Dermis blood vessel endothelial cell (primary cell): Measurements from ENCODE around the gene PFKFB4. TPM values are rescaled to one million over a fixed set of nuclear protein-coding genes. Genes with fewer than 3 reads are reported as not detected.
A peak's percentile ranks its signal among the peaks of the same experiment; 100 is the strongest.
"Not testable (repeated sequence)": the region's sequence is repeated elsewhere in the genome, so short reads cannot be mapped to it uniquely, and the experiment has no call there.

Experiments
- DNase-seq: peaks from one replicate; pipeline ENCODE4 v3.0.0; 2010
- total RNA-seq: library from RNA; depleted of rRNA; stranded (reverse); fragments of >200 nt; gene quantifications from 2 replicates; pipeline ENCODE4 v1.2.3, GENCODE V29; 2014

PFKFB4 gene
- total RNA-seq, 1 donor from 2014 or later: 2.2 TPM

DNA sequence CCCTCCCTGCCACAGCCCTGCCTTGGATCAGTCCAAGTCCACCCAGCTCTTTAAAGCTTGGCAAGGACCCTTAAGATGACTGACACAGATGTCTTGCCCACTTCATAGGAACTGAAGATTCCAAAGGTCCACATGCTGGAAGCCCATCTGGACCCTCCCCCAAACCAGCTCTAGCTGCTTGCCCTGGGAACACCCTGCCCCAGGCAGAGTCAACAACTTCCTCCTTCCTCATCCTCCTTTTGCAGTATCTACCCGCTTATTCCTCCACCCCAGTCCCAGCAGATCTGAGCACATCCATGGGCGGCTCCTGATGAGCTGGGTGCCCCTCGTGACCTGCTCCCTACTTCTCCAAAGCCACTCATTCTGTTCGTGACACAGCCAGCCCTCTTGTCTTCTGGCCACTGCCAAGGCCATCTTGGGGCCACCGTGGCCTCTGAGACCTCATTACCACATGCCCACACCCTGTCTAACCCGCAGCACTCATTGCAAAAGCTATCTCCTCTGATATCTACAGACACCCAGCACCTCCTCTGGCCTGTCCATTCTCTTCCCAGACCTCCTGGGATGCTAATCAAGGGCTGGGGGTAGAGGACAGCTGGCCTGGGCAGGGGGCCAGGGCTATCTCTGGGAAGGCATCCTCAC lies 2.0 kb upstream of the PFKFB4 start:
- no peak for DNase-seq

DNA sequence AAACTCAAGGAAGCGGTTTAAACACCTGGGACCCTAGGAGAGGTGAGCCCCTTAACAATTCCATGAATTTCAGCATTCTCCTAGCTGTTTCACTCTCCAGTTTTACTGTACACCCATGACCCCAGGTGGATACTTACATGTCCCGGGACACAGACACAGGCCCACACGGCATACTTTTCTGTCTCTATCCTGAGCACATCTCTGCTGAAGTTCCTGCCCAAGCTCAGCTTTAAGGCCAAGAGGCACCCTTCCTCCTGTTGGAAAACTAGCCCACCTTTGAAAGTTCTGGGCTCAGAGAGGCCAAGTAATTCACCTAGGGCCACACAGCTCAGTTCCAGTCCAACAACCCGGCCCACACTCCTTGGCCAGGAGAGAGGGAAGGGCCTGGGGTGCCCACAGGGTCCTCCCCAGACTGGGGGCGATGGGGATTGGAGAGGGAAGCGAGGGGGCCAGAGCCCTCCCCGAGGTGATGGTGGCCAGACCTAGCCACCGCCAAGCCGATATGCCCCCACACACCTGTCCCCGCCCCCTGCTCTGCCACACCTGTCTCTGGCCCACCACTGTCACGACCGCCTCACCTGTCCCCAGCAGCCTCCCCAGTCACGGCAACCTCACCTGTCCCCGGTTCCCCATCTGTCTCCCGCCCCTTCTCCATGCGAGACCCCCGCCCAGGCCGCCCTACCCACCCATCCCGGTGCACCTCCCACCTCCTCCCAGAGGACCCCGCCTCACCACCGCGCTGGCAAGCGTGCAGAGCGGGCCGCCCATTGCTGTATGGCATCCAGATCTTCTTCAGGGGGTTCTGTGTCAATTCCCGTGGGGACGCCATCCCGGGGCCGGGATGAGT lies 431 bp downstream of the PFKFB4 start:
- no peak for DNase-seq

DNA sequence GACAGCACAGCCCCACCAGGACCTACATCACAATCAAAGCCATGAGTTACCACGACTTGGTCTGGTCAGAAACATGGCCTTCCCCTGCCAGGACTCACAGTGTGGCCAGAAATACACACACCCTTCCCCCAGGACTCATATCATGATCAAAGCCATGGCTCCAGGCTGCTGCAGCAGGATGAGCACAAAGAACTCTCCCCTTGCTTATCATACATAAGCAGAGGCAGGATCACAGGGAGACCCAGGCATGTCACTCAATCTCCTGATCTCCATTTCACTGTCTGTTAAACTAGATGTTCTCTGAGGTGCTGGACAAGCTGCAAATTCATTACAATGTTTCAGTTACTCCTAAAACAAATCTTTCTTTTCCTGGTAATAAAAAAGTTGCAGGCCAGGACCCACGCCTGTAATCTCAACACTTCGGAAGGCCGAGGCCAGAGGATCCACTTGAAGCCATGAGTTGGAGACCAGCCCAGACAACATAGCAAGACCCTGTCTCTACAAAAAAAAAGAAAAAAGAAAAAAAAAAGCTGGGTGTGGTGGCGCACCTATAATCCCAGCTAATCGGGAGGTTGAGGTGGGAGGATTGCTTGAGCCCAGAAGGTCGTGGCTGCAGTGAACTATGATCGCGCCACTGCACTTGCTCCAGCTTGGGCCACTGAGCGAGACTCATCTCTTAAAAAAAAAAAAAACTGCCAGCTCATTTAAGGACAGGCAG lies 1.2 kb downstream of the PFKFB4 start:
- no peak for DNase-seq

DNA sequence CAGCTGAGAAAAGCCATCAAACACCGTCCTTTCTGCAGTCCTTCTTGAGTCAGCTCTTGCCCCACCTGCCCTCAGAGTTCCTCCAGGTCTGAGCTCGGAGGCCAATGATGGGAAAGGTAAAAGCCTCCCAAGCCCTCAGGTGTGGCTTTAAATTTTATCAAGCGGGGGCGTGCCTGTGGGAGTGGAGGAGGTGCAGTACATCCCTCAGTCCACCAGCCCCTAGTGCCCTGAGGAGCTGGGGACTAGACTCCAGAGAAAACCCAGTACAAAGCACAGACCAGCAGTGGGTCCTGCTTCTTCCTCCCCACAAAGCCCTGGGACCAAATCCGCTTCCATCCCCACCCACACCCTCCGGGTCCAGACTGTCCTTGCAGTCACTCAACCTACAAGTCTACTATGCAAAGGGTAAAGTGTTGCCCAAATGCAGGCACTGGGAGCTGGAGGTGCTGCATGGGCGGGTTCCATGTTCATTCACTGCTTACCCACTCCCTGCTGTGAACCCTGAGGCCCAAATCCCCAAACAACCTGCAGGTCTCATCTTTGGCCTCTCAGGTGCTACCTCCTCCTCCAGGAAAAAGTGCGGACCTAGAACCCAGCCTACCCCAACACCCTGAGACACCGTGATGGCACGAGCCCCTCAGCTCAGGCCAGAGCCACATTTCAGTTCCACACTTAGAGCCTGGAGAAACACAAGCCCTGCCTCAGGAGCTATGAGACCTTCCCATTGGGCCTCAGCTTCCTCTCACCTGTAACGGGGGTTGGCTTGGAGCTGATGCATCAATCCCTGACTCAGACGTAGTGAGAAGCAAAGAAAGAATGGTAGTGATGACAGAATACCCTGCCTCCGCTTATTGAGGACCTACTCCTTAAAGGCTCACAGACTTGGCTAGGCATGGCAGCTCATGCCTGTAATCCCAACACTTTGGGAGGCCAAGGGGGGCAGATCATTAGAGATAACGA lies 2.4 kb downstream of the PFKFB4 start:
- no peak for DNase-seq

DNA sequence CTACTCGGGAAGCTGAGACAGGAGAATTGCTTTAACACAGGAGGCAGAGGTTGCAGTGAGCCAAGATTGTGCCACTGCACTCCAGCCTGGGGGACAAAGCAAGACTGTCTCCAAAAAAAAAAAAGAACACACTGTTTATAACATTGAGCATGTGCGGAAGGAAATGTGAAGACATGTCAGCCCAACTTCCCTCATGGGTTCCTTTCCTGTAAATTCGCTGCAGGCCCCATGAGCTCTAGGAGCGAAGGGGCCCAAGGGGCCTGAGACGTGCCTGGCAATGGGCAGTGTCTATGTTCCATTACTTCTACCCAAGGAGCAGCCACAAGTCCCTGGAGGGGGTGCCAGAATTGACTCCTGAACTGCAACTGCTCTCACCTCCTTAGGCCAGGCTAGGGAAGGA lies 3.2 kb downstream of the PFKFB4 start:
- DNase-seq: no peak

DNA sequence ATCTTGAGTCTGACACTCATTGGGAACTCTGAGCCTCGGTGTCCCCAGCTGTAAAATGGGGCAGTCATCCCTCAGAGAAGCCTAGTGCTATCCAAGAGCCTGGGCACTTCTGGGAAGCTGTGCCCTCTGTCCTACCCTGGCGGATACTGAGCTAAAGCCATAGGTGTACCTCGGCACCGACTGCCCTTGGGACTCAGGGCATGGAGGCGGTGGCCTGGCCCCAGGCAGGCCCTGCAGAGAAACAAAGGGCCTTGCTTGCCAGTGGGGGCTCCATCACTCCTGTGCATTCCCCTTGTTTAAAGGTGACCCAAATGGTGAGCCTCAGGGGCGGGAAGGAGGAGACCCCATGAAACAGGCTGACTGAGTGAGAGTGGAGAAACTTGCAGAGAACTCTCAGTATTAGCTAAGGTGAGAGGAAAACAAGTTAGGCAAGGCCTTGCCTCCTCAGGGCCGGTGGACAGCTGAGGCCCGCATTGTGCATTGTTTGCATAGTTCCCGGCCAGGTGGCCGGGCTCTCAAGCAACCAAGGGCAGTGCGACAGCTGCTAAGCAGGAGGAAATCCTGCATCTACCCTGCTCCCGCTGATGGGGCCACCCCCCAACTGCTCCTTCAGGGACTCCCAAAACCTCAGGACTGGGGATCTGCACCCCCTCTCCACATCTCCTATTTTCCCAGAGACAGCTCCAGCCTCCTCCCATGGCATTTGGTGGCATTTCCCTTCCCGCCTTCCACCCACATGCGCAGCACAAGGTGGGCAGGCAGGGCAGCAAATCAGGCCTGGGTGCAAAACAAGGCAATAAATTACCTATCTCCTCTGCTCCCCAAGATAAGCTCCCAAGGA lies 4.3 kb downstream of the PFKFB4 start:
- DNase-seq: no peak

DNA sequence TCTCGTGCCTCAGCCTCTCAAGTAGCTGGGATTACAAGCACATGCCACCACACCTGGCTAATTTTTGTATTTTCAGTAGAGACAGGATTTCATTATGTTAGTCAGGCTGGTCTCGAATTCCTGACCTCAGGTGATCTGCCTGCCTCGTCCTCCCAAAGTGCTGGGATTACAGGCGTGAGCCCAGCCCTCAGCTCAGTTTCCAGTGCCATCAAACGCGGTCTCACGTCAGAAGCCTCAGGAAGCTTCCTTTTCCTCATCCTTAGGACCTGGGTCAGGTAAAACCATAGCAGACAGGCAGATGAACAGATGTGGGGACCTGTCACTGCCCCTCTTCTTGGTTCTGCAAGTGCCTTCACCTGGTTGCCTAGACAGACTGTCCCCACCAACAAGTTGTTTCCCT lies 5.0 kb downstream of the PFKFB4 start:
- not testable (repeated sequence) for DNase-seq

DNA sequence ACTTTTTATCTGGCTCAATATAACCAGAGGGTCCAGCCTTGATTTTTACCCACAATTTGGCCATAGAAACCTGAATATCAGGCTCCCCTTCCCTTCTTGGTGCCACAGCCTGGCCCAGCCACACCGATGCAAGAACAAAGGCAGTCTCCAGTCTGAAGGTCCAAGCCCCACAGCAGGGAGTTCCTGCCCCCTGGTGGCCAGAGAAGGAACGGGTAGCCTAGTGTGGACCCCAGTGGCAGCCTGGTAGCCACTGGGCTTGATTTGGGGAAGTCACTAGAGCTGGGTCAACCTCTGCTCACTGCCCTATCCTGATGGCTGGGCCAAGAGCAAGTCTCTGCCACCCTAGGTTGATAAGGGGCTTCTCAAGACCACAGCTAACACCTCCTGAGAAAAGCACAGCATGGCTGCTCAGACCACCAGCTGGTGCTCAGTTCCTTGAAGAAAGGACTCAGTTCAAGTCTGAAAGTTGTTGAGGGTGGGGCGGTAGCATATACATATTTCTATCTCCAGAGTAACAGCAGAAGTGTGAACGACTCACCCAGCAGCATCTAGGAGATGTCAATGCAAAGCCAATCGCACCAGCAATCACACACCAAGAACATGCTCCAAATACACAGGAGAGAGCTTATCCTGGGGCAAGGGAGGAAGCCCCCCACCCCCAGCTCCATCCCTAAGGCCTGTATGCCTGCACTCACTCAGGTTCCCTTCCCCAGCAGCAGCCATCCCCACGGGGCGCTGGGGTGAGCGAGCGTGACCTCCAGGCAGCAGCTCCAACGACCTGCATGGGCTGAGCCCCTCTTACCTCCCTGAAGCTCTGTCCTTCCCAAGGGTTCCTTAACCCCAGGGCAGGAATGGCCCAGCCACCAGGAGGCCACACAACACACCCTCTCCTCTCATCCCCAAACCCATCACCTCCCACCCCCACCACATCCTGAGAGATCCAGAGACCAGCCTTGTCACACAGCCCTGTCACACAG lies 7.6 kb downstream of the PFKFB4 start:
- DNase-seq: peak; percentile 91

DNA sequence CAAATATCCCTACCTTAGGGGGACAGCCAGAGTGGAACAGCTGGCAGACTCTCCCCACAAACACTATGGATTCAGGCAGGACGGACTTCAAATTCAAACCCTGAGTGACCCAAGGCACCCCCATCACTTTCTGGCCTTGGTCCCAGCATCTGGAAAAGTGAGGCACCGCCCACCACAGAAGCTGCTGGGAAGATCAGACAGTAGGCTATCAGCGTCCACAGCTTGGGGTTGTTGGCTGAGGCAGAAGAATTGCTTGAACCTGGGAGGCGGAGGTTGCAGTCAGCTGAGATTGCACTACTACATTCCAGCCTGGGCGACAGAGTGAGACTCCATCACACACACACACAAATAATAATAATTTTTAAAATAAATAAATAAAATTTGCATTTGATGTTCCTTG lies 8.5 kb downstream of the PFKFB4 start:
- DNase-seq: no peak

DNA sequence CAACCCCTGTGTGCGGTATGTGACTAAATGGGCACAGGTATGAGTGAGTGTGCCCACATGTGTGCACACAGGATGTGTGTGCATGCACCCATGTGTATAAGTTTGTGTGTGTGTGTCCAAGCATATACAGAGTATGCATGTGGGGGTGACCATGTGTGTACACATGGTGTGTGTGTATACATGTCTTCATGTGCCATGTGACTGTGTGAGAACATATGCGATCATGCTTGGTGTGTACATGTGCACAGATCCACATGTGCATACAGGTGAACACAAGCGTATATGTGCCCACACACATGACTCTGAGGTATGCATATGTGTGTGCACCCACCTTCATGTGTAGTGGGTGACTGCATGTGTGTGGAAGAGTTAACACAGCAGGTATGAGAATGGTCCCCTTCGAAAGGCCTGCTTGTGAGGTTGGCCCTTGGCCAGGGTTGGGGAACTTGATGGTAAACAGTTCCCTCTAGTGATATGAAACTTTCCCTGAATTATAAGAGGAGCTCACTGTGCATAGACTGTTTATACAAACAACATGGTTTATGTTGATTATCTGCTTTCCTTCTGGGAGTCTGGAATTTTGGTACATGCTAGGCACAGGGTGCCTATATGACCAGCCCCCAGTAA lies 10.3 kb downstream of the PFKFB4 start:
- peak; percentile 46 for DNase-seq

DNA sequence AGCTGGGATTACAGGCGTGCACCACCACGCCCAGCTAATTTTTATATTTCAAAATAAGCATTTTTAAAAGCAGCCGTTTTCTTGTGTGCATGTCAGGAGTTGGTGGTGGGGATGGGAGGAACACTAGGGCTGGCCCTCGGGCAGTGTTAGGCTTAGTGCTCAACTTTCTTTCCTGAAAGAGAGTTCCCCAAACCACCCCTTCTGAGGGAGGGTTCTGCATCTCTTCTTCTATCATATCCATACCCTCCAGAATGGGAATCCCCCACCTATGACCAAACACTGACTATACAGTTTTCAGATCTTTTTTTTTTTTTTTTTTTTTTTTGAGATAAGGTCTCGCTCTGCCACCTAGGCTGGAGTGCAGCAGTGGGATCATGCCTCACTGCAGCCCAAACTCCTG lies 12.5 kb downstream of the PFKFB4 start:
- no peak for DNase-seq

DNA sequence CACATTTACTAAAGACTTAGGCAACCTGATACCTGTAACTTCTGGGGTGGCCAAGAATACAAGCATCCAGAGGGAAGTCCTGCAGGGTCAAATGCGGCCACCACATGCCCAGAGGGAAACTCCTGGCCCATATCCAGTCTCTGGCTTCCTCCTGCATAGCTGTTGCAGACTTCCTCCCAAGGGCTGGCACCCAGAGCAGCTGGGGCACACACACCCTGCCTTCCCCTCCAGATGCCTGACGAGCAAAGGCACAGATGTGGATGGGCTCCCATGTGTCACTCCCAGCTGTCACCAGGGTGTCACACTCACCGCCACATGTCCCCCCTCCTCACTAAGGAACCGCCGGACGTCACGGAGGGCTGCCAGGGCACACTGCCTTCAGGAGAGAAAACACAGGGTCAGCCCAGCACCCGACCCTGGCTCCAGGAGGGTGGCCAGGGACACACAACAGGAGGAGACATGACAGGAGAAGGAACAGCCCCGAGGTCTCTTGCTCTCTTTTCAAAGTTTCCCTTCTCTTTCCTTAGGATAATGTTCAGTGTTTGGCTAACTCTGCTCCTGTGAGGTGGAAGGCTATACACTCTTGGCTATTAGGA lies 13.2 kb downstream of the PFKFB4 start:
- peak; percentile 20 for DNase-seq

DNA sequence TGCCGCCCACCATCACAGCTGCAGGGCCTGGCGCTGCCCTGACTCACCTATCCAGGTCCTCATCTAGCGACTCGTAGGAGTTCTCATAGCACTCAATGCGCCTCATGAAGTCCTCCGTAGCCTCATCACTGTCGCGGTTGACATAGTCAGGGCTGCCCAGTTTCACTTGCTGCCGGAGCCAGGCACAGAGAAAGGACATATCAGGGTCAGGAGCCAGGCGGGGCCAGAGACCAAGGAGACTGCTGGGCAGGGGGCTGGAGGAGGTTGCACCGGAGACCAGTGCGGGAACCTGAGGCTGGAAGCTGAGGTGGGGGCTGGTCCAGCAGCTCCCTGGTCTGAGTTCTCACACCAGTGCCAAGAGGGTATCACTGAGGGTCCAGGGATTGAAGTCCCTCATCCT lies 18.2 kb downstream of the PFKFB4 start:
- no peak for DNase-seq

DNA sequence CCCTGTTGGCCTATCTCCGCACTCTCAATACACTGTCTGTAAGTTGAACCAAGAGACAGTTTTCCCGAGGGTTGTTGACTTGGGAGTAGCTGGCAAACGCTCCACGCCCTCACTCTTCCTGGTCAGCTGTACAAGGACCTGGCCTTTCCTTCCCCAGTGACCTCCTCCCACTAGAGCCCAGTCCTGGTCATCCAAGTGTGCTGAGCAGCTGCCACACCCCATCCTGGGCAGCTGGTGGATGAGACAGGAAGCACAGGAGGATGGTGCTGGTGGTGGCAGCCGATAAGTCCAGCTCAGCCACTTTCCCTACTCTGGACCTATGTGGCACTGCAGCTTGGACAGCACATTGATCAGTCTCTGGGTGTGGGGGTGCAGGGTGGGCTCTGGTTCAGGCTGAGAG lies 19.8 kb downstream of the PFKFB4 start:
- no peak for DNase-seq

DNA sequence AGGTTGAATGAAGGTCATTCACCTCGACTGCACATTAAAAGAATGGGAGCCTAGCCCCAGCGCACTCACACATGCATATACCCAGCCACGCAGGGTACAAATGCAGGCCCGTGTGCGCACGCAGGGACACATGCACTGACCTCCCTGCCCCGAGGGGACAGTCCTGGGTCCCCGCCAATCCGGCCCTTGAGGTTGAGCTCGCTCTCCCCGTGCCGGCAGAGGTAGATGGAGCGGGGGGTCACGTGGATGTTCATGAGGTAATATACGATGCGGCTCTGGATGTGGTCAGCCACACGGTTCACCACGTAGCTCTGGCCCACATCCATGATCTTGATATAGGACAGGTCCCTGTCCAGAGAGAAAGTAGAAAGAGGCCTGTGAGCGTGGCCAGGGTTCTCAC lies 20.5 kb downstream of the PFKFB4 start:
- DNase-seq: no peak

DNA sequence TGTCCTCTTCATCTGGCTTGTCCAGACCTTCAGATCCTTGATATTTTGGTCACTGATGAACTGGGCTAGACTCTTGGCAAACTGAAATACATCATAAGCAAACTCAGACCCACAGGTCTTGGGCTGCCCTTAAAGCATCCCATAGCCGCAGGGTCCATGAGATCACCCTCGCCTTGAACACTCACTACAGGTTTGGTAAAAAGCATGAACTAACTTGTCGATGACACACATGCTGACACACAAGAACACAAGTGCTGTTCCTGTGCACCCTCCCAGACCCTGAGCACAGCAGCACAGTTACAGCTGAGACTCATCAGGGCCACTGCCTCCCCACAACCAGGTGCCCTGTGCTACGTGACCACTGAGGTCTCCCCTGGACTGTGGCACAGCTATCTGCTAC lies 21.0 kb downstream of the PFKFB4 start:
- no peak for DNase-seq

DNA sequence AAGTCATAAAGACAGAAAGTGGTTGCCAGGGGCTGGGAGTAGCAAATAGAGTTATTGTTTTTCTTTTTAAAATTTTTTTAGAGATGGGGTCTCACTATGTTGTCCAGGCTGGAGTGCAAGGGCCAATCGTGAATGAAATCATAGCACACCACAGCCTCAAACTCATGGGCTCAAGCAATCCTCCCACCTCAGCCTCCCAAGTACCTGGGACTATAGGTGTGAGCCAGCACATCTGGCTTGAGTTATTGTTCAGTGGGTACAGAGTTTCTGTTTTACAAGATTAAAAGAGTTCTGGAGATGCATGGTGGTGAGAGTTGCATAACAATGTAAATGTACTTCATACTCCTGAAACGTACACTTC lies 23.6 kb downstream of the PFKFB4 start:
- no peak for DNase-seq

DNA sequence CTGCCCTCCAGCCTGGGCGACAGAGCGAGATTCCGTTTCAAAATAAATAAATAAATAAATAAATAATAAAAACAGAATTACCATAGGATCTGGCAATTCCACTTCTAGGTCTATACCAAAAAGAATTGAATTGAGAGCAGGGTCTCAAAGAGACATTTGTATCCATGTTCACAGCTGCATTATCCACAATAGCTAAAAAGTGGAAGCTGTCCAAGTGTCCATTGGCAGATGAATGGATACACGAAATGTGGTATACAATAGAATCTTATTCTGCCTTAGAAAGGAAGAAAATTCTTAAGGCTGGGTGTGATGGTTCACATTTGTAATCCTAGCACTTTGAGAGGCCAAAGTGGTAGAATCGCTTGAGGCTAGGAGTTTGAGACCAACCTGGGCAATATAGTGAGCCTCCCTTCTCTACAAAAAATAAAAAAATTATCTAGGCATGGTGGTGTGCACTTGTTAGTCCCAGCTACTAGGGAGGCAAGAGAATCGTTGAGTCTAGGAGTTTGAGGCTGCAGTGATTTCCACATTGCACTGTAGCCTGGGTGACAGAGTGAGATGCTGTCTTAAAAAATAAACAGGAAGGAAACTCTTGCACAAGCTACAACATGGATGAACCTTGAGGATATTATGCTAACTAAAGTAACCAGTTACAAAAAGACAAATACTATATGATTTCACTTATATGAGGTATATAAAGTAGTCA lies 24.2 kb downstream of the PFKFB4 start:
- no peak for DNase-seq

DNA sequence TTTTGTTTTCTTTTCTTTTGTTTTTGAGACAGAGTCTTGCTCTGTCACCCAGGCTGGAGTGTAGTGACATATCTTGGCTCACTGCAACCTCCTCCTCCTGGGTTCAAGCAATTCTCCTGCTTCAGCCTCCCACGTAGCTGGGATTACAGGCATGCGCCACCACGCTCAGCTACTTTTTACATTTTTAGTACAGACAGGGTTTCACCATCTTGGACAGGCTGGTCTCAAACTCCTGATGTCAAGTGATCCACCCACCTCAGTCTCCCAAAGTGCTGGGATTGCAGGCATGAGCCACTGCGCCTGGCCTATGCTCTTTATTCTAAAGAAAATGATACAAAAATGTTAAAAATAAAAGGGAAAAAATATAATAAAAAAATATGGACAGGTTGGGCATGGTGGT lies 25.9 kb downstream of the PFKFB4 start:
- not testable (repeated sequence) for DNase-seq
